PFSK-1 (cell line): ENCODE data around the gene DOCK4.

Experiments used
- FOXP2 ChIP-seq: optimal IDR thresholded peaks from 2 replicates; pipeline ENCODE3; 2011; ENCODE audit warnings: borderline replicate concordance, control low read depth, inconsistent platforms; ENCODE audit not compliant: insufficient read depth; ENCODE audit errors: extremely low read length, extremely low read depth
- POLR2AphosphoS5 ChIP-seq: IDR thresholded peaks from 2 replicates; pipeline ENCODE4 v1.6.1; 2012; ENCODE audit warnings: low read depth, mild to moderate bottlenecking, control low read depth, low read length, moderate library complexity
- SIN3A ChIP-seq: IDR thresholded peaks from 2 replicates; pipeline ENCODE4 v1.6.1; 2012; ENCODE audit warnings: mild to moderate bottlenecking, low read length, moderate library complexity, borderline replicate concordance; ENCODE audit not compliant: insufficient read depth
- TAF1 ChIP-seq: IDR thresholded peaks from 2 replicates; pipeline ENCODE4 v1.6.1; 2012; ENCODE audit warnings: low read length, control low read depth, borderline replicate concordance; ENCODE audit not compliant: insufficient read depth
- TF ChIP-seq, protein P1 (sequence below), 2 experiments: IDR thresholded peaks; 2 replicates each; pipeline versions ENCODE4 v1.6.1 to v1.8.0; 2011 to 2012; ENCODE audit warnings: low read depth in 2 of 2, low read length in 2 of 2, control low read depth in 1 of 2, inconsistent platforms in 1 of 2, mild to moderate bottlenecking in 1 of 2, moderate library complexity in 1 of 2; ENCODE audit not compliant: insufficient read depth in 1 of 2

Gene DOCK4

GRCh38 chr7:111980725-111981124, 225.5 kb downstream of the DOCK4 start:
- TF ChIP-seq TAF1 (no peak), SIN3A (no peak), FOXP2 (no peak), POLR2AphosphoS5 (no peak)
- TF ChIP-seq, protein P1, sequence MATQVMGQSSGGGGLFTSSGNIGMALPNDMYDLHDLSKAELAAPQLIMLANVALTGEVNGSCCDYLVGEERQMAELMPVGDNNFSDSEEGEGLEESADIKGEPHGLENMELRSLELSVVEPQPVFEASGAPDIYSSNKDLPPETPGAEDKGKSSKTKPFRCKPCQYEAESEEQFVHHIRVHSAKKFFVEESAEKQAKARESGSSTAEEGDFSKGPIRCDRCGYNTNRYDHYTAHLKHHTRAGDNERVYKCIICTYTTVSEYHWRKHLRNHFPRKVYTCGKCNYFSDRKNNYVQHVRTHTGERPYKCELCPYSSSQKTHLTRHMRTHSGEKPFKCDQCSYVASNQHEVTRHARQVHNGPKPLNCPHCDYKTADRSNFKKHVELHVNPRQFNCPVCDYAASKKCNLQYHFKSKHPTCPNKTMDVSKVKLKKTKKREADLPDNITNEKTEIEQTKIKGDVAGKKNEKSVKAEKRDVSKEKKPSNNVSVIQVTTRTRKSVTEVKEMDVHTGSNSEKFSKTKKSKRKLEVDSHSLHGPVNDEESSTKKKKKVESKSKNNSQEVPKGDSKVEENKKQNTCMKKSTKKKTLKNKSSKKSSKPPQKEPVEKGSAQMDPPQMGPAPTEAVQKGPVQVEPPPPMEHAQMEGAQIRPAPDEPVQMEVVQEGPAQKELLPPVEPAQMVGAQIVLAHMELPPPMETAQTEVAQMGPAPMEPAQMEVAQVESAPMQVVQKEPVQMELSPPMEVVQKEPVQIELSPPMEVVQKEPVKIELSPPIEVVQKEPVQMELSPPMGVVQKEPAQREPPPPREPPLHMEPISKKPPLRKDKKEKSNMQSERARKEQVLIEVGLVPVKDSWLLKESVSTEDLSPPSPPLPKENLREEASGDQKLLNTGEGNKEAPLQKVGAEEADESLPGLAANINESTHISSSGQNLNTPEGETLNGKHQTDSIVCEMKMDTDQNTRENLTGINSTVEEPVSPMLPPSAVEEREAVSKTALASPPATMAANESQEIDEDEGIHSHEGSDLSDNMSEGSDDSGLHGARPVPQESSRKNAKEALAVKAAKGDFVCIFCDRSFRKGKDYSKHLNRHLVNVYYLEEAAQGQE (IDR thresholded peaks at IDR 0.05; ENCODE audit: insufficient read depth in 1 of 2, low read depth in 2 of 2, low read length in 2 of 2): no peak

DNA sequence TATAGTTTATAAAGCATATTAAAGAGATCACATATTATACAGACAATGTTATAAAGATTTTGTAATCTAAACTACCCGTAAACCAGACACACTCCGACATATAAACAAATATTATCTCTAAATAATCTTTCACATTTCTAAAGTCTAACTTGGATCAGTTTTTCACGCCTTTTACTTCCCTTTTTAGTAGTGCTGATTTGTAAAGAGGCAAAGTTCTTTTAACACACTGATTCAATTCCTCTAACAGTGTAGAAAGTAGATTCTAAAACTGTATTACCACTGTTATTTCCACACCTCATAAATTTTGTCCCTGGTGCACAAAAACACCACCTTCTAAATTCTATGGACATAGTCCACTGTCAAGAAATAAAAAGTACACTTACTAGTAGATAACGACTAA, 230.9 kb downstream of the DOCK4 start:
- TF ChIP-seq TAF1 (no peak), SIN3A (no peak), POLR2AphosphoS5 (no peak), FOXP2 (no peak)
- TF ChIP-seq, protein P1 (IDR thresholded peaks at IDR 0.05; ENCODE audit: insufficient read depth in 1 of 2, low read depth in 2 of 2, low read length in 2 of 2): no peak

DNA sequence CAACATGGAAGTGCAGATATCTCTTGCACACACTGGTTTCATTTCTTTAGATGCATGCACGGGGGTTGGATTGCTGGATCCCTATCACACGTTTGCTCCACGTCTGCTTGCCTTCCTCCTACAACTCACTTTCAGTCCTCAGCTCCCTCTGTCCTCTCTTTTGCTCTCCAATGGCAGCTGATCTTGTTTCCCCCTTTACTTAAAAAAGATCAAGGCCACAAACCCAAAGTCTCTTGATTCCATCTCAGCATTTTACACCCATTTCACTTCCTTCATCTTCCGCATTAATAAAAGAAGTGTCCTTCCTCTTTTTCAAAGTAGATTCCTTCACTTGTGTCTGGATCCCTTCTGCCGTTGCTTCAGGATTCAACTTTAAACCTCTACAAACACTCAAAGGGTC, 245.2 kb downstream of the DOCK4 start:
- TF ChIP-seq FOXP2 (no peak), POLR2AphosphoS5 (no peak), SIN3A (no peak), TAF1 (no peak)
- TF ChIP-seq, protein P1 (IDR thresholded peaks at IDR 0.05; ENCODE audit: insufficient read depth in 1 of 2, low read depth in 2 of 2, low read length in 2 of 2): no peak

DNA sequence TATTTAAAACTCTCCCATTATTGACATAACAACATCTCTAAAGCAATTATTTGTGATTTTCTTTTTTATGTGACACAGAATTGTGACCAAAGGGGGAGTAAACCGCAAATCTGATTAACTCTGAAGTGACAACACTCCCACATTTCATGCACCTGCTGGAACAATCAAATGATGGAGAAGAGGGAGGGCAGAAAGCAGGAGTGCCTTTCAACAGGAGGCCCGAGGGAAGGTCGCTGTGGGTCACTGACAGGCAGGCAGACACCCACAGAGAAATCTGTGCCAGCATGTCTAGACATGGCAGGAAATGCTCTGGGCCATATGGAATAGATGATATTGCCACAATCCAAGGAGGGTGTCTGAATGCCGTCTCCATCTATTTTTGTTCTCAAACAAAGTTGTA, 247.3 kb downstream of the DOCK4 start:
- TF ChIP-seq, protein P1 (IDR thresholded peaks at IDR 0.05; ENCODE audit: insufficient read depth in 1 of 2, low read depth in 2 of 2, low read length in 2 of 2): no peak
- peak; percentile 67 for TF ChIP-seq FOXP2
- TF ChIP-seq POLR2AphosphoS5: no peak

- TF ChIP-seq SIN3A: no peak
- no peak for TF ChIP-seq TAF1
- no peak for TF ChIP-seq FOXP2
- TF ChIP-seq, protein P1 (IDR thresholded peaks at IDR 0.05; ENCODE audit: insufficient read depth in 1 of 2, low read depth in 2 of 2, low read length in 2 of 2): no peak
- no peak for TF ChIP-seq POLR2AphosphoS5
Observed at GRCh38 chr7:111958431-111958830, 247.8 kb downstream of the DOCK4 start.
